GM19467 (cell line): Measurements from ENCODE around the gene EIF5.

Experiments used
- ATAC-seq: cut with Tn5 transposase; IDR thresholded peaks from one replicate; pipeline ENCODE4 v1.9.1; 2021; ENCODE audit warnings: mild to moderate bottlenecking, moderate library complexity; ENCODE audit not compliant: unreplicated experiment

EIF5 gene

DNA sequence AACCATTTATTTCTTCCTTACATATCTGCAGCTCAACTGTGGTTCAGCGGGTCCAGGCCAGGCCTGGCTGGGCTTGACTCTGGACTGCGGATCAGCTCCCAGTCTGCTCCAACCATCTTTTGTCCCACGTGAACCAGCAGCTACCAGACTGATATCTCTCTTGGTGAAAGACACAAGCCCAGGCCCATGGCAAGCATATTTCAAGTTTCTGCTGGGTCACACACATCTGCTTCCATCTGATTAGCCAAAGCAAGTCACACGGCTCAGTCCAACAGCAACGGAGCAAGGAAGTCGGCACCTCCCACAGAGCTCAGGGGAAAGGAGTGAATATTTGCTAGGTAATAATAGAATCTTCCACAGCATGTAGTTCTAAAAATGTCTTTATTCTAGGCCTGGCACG lies 26.5 kb downstream of the EIF5 start:
- no peak for ATAC-seq

DNA sequence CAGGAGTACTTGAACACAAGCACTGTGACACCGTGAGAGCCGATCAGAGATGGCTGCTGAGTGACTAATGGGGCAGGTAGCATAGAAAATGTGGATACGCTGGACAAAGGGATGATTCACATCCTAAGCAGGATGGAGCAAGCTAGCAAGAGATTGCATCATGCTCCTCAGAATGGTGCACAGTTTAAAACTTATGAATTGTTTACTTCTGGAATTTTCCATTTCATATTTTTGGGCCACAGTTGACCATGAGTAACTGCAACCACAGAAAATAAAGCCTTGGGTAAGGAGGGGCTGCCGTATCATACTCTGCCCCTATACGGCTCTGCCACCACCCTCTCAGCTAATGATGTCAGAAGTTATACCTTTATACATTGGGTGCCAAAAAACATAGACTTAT lies 27.8 kb downstream of the EIF5 start:
- ATAC-seq = no peak

DNA sequence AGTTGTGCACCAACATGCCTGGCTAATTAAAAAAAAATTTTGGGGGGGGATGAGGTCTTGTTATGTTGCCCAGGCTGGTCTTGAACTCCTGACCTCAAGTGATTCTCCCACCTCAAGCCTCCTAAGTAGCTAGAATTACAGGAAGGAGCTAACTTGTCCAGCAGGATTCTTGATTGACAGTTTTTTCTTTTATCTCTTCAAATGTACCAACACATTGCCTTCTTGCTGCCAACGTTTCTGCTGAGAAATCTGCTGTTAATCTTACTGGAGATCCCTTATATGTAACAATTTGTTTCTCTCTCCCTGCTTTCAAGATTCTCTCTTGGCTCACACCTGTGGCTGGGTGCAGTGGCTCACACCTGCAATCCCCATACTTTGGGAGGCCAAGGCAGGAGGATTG lies 28.7 kb downstream of the EIF5 start:
- ATAC-seq = no peak

DNA sequence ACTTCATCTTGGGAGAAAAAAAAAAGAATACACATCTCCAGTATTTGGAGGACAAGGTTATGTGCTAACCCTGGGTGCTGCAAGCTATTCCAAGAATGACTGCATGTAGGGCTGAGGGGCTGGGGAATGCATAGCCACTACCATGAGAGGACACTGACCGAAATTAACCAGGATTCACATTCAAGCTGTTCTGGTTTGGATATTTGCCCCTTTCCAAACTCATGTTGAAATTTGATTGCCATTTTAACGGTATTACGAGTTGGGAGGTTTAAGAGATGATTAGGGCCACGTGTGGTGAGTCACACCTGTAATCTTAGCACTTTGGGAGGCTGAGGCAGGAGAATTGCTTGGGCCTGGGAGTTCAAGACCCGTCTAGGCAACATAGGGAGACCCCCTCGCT lies 32.7 kb downstream of the EIF5 start:
- no peak for ATAC-seq

DNA sequence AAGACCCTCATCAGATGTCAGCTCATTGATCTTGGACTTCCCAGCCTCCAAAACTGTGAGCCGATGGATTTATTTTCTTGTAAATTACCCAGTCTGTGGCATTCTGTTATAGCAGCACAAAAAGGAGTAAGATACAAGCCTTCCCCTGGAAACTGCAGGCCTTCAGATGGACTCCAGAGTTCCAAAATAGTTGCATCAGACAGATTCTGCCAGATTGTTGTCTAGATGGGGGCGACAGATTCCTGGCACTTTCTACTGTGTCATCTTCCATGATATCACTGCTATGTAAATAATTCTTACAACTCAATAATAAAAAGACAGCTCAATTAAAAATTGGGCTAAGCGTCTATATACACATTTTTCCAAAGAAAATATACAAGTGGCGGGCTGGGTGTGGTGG lies 34.0 kb downstream of the EIF5 start:
- ATAC-seq = no peak

DNA sequence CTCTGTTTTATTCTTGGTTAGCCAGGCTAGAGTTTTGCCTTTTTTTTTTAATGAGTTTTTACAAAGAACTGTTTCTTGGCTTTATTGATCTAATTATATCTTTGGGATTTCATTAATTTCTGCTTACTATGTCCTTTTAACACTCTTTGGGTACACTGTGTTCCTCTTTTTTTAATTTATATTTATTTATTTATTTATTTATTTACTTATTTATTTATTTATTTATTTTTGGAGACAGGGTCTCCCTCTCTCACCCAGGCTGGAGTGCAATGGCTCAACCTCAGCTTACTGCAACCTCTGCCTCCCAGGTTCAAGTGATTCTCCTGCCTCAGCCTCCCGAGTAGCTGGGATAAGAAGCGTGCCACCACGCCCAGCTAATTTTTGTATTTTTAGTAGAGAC lies 36.0 kb downstream of the EIF5 start:
- no peak for ATAC-seq

DNA sequence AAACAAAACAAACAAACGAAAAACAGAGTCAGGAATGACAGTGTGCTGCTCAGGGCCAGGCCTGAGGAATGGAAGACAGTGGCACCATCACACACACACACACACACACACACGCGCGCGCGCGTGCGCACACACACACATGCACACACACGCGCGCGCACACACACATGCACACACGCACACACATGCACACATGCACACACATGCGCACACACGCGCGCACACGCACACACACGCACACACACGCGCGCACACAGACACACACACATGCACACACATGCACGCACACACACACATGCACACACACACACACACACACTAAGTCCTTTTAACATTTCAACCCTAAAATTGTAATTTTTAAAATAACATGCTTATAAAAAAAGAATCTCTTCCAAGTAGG lies 38.0 kb downstream of the EIF5 start:
- ATAC-seq = no peak

DNA sequence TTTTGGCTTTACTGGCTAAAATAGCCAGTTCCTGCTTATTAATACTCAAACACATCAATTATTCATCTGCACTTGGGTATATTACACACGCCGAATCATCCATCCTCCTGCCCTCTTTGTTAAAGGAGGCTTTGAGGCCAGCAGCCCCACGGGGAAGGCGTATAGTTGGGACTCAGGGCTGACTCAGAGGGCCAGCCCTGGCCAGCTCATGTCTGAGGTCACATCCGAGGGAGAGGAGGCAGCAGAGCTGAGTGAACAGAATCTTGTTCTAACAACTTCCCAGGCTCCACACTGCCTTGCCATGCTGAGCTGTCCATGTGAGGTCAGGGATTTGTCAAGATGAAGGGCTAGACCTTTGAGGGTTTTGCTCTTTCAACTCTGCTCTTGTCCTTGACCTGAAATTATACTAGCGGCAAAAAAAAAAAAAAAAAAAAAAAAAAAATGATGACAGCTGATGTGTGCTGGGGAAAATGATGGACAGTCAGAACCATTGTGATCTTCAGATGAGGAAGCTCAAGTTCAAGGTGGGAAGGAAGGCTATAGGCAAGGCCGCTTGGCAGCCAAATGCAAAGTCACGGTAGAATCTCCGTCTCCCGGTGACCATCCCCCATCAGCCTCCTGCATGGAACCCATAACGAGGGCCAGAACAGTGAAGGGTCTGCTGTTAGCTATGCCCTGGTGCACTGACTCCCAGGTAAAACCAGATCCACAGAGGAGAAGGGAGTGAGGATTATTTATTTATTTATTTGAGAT lies 38.7 kb downstream of the EIF5 start:
- no peak for ATAC-seq

DNA sequence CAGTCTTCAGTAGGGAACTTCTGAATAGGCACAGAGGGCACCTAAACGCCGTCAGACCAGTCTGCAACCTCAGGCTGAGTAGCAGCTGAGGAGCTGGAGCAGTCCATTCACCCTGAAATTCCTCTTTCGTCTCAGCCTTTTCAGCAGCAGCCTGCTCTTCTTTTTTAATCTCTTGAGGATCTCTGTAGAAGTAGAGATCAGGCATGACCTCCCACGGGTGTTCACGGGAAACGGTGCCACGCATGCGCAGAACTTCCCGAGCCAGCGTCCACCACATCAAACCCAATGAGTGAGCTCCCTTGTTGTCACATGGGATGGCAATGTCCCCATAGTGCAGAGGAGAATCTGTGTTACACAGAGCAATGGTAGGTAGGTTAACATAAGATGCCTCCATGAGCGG lies 40.1 kb downstream of the EIF5 start:
- no peak for ATAC-seq

DNA sequence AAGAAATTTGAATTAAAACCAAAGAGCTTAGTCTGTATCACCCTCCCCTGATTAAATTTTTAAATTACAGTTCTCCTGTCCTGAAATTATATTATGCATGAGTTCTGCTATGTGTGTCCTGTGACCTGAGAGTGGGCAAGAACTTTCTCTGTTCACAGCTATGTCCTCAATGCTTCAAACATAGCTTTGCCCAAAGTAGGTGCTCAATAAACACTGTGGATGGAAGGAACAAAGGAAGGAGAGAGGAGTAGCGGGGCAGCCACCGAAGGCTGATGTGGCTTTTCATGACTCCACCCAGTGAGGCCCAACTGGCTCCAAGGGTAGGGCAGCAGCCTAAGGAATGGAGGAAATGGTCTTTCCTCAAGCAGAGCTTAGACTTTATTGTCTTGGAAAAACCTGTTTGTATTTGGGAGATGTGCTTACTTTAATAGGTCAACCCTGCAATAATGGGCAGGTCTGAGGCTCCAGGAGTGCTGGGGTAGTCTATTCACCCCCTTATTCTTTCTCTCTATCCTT lies 43.5 kb downstream of the EIF5 start:
- no peak for ATAC-seq

DNA sequence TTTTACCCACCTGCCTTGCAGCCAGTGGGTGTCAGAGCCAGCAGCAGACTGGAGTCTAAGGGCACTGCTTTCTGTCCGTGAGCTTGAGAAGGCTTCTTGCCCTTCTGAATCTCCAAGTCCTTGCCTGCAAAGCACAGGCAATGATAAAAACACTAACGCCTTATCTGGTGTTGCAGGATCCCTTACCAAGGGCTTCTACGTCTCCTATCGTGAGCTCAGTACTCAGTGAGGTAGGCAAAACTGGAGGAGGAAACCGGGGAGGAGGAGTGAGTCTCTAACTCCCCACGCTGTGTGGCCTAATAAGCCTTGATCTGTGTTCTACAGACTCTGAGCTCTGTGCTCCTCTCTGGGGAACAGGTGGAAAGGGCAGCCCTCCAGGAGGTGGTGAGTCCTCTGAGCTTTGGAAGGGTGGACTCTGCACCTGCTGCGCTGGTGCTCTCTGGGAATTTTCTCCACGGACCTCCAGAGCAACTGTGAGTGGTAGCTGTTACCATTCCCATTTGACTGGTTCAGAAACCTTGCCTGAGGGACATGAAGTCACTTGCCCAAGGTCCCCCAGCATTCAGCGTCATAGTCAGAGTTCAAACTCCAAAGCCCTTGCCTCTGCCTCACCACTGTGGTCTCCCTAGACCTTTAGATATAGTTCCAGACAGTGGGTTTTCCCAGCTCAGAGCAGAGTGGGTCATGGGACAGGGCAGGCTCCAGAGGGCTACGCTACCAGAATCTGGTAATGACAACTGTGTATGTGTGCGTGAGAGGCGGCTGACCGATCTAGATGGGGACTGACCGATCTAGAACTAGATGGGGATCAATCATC lies 44.2 kb downstream of the EIF5 start:
- no peak for ATAC-seq

DNA sequence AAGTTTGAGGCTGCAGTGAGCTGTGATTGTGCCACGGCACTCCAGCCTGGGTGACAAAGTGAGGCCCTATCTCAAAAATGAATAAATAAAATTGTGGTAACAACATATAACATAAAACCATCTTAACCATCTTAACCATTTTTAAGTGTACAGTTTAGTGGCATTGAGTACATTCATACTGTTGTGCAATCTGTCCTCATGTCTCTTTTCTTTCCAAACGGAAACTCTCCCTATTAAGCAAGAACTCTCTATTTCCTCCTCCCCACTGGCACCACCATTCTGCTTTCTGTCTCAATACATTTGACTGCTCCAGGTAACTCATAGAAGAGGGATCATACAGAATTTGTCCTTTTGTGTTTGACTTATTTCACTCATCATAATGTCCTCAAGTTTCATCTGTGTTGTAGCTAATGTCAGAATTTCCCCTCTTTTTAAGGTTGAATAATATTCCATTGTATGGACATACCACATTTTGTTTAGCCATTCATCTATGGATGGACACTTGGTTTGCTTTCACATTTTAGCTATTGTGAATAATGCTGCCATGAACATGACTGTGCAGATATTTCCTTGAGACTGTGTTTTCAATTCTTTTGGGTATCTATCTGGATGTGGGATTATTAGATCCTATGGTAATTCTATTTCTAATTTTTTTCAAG lies 46.8 kb downstream of the EIF5 start:
- no peak for ATAC-seq

DNA sequence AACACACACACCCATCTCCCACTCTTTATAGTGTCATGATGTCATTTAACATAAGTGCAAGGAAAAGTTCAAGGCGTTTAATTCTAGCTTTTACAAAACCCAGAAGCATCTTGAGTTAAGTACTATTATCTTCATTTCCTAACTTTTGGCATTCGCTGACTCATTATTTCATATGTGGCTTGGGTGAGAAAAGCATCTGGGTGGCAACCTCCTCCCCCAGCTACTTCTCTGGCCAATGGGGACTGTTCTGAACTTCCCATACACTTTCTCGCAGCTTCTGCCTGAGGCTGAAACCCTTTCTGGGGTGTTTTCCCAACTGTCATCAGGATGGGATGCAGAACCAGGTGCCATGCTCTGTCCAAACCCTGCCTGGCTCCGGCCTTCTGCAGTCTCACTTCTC lies 48.3 kb downstream of the EIF5 start:
- ATAC-seq = no peak

DNA sequence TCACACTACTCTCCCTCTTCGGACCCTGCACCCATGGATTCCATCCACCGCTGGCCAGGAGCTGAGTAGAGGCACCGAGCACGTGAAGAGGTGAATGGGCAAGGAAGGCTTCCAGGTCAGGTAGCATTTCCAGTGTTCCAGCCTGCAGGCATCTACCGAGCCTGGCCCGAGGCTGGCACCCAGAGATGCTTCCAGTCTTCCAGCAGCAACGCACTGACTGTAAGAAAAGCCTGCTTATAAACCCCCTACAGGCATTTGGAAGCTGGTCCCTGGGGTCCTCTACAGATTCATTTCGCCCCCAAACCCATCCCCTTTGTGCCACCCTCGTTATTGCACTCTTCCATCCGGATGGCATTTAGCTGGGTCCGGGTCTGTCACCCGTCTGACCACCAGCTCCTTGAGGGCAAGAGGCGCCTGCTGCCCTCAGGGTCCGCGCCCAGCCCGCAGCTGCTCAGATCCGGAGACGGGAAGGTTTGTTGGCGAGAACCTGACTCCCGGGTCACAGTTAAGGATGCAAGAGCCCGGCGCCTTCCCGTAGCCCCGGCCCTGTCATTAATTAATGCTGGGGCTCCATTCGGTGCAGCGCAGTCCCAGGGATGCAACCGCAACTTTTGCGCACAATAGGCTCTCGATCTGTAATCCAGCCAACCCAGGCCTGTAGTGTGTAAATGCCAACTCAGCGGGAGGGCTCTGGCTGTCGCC lies 50.6 kb downstream of the EIF5 start:
- ATAC-seq = peak; percentile 5

DNA sequence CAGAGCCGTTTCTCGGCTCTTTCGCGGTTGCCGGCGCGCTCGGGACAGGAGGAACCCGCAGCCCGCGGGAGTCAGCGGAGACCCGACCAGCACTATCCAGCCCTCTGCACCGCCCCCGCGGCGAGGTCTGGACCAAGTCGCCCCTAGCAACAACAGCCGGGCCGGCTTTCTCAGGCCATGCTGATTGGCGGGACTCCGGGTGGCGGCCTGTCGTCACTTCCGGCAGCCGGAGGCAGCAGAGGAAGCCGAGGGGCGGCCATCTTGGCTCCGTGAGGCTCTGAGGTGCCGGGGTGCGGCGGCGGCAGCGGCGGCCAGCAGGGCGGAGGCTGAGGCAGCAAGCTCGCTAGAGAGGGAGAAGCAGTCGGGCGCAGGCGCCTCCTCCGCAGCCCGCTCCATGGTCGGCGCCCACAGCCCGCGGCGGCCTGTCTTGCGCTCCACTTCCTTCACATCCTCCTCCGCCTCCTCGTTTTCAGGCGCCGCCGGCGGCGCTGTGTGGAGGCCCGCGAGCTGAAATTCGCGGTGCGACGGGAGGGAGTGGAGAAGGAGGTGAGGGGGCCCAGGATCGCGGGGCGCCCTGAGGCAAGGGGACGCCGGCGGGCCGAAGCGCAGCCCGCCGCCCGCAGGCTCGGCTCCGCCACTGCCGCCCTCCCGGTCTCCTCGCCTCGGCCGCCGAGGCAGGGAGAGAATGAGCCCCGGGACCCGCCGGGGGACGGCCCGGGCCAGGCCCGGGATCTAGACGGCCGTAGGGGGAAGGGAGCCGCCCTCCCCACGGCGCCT lies 51.3 kb downstream of the EIF5 start, which contains the start of gene MARK3:
Gene MARK3, plus strand, starts transcription at position 264 of the 777 bp plus-strand sequence. CDS start 615 bp downstream, outside the sequence.
- ATAC-seq = peak; percentile 93

DNA sequence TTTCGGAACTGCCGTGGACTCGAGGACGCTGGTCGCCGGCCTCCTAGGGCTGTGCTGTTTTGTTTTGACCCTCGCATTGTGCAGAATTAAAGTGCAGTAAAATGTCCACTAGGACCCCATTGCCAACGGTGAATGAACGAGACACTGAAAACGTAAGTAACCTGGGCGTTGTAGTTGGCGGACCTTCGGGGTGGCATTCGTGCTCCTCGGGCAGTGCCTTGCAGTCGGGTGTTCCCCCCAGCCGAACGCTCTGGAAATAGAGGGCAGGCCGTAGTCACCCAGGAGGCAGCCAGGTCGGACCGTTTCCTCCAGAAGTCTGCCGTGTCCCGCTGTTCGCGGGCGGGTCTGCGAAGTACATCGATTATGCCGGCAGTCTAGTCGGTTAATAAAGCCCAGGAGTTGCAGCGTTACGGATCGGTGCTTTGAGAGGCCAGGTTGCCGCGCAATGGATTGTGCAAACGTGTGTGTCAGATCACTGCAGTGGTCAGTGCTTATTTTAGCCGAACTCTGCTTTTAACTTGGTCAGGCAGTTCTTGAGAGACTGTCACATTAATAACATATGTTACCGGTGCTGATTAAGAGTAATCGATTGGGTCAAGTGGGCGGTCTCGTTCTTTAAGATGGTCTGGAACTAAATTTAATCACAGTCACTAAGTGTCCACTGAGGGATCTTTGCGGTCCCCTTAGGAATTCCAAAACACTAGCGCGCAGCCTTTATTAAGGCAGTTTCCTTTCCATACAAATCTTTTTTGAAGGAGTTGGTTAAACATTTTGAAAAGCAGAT lies 52.1 kb downstream of the EIF5 start:
- ATAC-seq = peak; percentile 2

DNA sequence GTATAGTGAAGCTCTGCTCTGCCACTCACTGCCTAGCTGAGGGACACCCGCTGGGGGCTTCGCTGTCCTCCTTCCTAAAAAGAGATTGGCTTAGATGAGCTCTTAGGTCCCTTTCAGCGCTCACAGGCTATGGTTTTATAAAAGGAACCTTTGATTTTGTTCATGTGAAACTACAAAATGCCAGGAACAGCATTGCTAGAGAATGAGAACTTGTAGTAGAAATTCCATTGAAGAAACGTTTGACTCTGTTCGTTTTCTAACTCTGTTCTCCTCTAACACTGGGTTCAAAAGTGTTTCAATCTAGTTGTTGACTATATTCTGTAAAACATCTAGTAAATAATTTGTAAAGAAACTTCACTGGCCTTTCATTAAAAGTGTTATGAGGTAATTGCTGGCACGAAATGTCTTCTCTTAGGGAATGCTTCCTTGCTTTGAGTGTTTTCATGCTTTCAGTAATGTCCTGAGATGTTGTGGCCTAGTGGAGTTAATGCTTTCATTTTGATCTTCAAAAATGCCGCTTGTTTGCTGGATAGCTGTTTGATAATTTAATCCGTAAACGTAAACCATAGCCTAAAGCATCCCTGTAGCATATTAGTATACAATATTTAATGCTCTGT lies 52.8 kb downstream of the EIF5 start:
- ATAC-seq = no peak

DNA sequence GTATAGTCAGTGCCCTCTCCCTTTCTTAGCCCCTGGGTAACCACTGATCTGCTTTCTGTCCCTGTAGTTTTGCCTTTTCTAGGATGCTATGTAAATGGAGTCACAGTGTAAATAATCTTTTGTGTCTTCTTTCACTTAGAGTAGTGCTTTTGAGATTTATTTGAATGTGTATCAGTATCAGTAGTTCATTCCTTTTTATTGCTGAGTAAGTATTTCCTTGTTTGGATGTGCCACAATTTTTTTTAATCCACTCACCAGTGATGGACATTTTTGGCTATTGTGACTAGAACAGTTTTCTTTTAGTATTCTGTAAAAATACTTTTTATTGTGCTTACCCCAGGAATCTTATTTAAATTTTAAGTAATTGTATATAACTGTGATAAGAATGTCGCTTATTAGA lies 54.6 kb downstream of the EIF5 start:
- no peak for ATAC-seq

DNA sequence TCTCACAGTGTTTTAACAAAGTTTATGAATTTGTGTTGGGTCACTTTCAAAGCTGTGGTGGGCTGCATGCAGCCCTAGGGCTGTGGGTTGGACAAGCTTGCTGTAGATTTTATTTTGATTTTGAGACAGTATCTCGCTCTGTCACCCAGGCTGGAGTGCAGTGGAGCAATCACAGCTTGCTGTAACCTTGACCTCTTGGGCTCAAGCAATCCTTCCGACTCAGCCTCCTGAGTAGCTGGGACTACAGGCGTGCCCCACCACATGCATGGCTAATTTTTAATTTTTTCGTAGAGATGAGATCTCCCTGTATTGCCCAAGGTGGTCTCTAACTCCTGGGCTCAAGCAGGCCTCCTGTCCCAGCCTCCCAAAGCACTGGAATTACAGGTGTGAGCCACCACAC lies 56.6 kb downstream of the EIF5 start:
- no peak for ATAC-seq
